ENCODE data around the gene EIF4G3.

The EIF4G3 gene

GRCh38 chr1:20878799-20879198 lies 297.9 kb downstream of the EIF4G3 start:
- H3K27me3 ChIP-seq (ENCODE audit: control insufficient read depth, low read length): no peaks in the 10 kb centered on the region
- H3K9me3 ChIP-seq (ENCODE audit: control insufficient read depth, insufficient read depth, low read length): no peaks in the 10 kb centered on the region
- peaks cover 22% of the 10 kb centered on the region for H3K36me3 ChIP-seq (ENCODE audit: control insufficient read depth, low read length)

DNA sequence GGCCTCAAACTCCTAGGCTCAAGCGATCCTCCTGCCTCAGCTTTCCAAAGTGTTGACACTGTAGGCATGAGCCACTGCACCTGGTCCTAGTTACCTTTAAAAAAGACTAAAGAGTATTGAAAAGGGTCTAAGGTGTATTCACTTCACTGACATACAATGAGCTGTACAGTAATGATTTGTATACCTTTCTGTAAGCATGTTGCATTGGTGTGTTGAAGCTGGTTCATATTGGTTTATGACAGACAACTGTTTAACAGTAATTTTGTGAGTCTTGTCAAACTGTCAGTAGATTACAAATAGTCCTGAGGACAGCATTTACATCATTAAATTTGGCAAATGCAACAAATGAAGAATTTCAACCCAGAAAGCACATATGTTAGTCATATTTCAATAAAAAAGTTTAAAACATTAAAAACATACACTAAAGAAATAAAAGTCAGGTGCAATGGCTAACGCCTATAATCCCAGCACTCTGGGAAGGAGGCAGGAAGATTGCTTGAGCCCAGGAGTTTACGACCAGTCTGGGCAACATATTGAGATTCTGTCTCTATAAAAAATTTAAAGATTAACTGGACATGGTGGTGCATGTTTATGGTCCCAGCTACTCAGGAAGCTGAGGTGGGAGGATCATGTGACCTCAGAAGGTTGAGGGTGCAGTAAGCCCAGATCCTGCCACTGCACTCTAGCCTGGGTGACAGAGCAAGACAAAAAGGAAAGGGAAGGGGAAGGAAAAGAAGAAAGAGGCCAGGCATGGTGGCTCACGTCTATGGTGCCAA lies 301.3 kb downstream of the EIF4G3 start:
- TF ChIP-seq EZH2phosphoT487 (IDR thresholded peaks at IDR 0.05; ENCODE audit: borderline replicate concordance, low read length) (no peak), CTCF (IDR thresholded peaks at IDR 0.05; ENCODE audit: low read depth, low read length, poor library complexity, severe bottlenecking) (no peak)
- Histone ChIP-seq H3F3A (ENCODE audit: control insufficient read depth, insufficient read depth) (0 out of 2 replicates have a peak, but pooled peaks cover 2% of the 10 kb centered on the region), H3K79me2 (ENCODE audit: control insufficient read depth, low read length) (no peaks in the 10 kb centered on the region), H4K20me1 (ENCODE audit: control insufficient read depth, insufficient read depth, low read depth, low read length) (no peaks in the 10 kb centered on the region), H3K9me3 (ENCODE audit: control insufficient read depth, insufficient read depth, low read length) (no peaks in the 10 kb centered on the region), H3K4me2 (ENCODE audit: low read length) (peak overlapping the region; percentile 50), H3K4me1 (ENCODE audit: control insufficient read depth, low read length) (peaks cover 26% of the 10 kb centered on the region), H3K27ac (ENCODE audit: low read depth, low read length) (no peak overlapping the region), H3K36me3 (ENCODE audit: control insufficient read depth, low read length) (peaks cover 21% of the 10 kb centered on the region), H3K27me3 (ENCODE audit: control insufficient read depth, low read length) (no peaks in the 10 kb centered on the region), H3K4me3 (ENCODE audit: low read length) (peak overlapping the region; percentile 18; the same call in 1 of the 2 replicates), H3K9me2 (replicated peaks; ENCODE audit: control insufficient read depth, low read length) (no peaks in the 10 kb centered on the region)

More at GRCh38 chr1:20878799-20879198, 297.9 kb downstream of the EIF4G3 start:
- Histone ChIP-seq H3F3A (ENCODE audit: control insufficient read depth, insufficient read depth) (no peaks in the 10 kb centered on the region), H3K4me2 (ENCODE audit: low read length) (no peak overlapping the region), H3K4me1 (ENCODE audit: control insufficient read depth, low read length) (peaks cover 23% of the 10 kb centered on the region), H3K9me2 (replicated peaks; ENCODE audit: control insufficient read depth, low read length) (no peaks in the 10 kb centered on the region), H3K79me2 (ENCODE audit: control insufficient read depth, low read length) (no peaks in the 10 kb centered on the region), H3K27ac (ENCODE audit: low read depth, low read length) (no peak overlapping the region), H3K4me3 (ENCODE audit: low read length) (no peak overlapping the region), H4K20me1 (ENCODE audit: control insufficient read depth, insufficient read depth, low read depth, low read length) (no peaks in the 10 kb centered on the region)
- TF ChIP-seq EZH2phosphoT487 (IDR thresholded peaks at IDR 0.05; ENCODE audit: borderline replicate concordance, low read length) (no peak), CTCF (IDR thresholded peaks at IDR 0.05; ENCODE audit: low read depth, low read length, poor library complexity, severe bottlenecking) (no peak)

- Histone ChIP-seq H3K4me3 (ENCODE audit: low read length) (no peak overlapping the region), H3K36me3 (ENCODE audit: control insufficient read depth, low read length) (peaks cover 11% of the 10 kb centered on the region), H3F3A (ENCODE audit: control insufficient read depth, insufficient read depth) (0 out of 2 replicates have a peak, but pooled peaks cover 2% of the 10 kb centered on the region), H3K4me2 (ENCODE audit: low read length) (no peak overlapping the region), H3K27me3 (ENCODE audit: control insufficient read depth, low read length) (no peaks in the 10 kb centered on the region), H3K4me1 (ENCODE audit: control insufficient read depth, low read length) (peaks cover 26% of the 10 kb centered on the region), H3K79me2 (ENCODE audit: control insufficient read depth, low read length) (no peaks in the 10 kb centered on the region), H3K27ac (ENCODE audit: low read depth, low read length) (no peak overlapping the region), H3K9me2 (replicated peaks; ENCODE audit: control insufficient read depth, low read length) (no peaks in the 10 kb centered on the region), H3K9me3 (ENCODE audit: control insufficient read depth, insufficient read depth, low read length) (no peaks in the 10 kb centered on the region), H4K20me1 (ENCODE audit: control insufficient read depth, insufficient read depth, low read depth, low read length) (no peaks in the 10 kb centered on the region)
- no peak for TF ChIP-seq CTCF (IDR thresholded peaks at IDR 0.05; ENCODE audit: low read depth, low read length, poor library complexity, severe bottlenecking)
- no peak for TF ChIP-seq EZH2phosphoT487 (IDR thresholded peaks at IDR 0.05; ENCODE audit: borderline replicate concordance, low read length)
Observed at GRCh38 chr1:20873311-20873710, 303.4 kb downstream of the EIF4G3 start.
